Esophagus squamous epithelium (tissue), 5 donors: ENCODE data around the gene C11orf21. TPM values are rescaled to one million over a fixed set of nuclear protein-coding genes. Genes with fewer than 3 reads are reported as not detected.
"Not testable (repeated sequence)": the region's sequence is repeated elsewhere in the genome, so short reads cannot be mapped to it uniquely, and the experiment has no call there.

ENCODE experiments used
- DNase-seq: peaks from one replicate; lab custom pipeline; 2025; lab: John Stamatoyannopoulos, UW
- H3K27ac ChIP-seq, 4 donors: fragments of 200-600 bp; sonication (generic); one replicate each; pipeline ENCODE4 v1.5.1; 2016 to 2019; ENCODE audit warnings: mild to moderate bottlenecking in 1 of 4
- H3K27me3 ChIP-seq, 4 donors: fragments of 200-600 bp; sonication (generic); 1 replicate in 3 of 4; 2 replicates in 1 of 4; pipeline versions ENCODE4 v1.5.1 to v1.6.0; 2017 to 2021; ENCODE audit warnings: antibody characterized with exemption in 1 of 4
- H3K36me3 ChIP-seq, 3 donors: fragments of 200-600 bp; sonication (generic); one replicate each; pipeline ENCODE4 v1.5.1; 2016 to 2019
- H3K4me1 ChIP-seq, 3 donors: fragments of 200-600 bp; sonication (generic); one replicate each; pipeline ENCODE4 v1.5.1; 2017 to 2019
- H3K4me3 ChIP-seq, 4 donors: fragments of 200-600 bp; sonication (generic); 1 replicate in 3 of 4; 2 replicates in 1 of 4; pipeline ENCODE4 v1.5.1; 2016 to 2019; ENCODE audit warnings: mild to moderate bottlenecking in 2 of 4, moderate library complexity in 1 of 4
- H3K9me3 ChIP-seq, 3 donors: fragments of 200-600 bp; sonication (generic); one replicate each; pipeline ENCODE4 v1.5.1; 2016 to 2019
- CTCF ChIP-seq, 6 experiments: fragments of 450-650 bp in 4 of 6; fragments of 200-600 bp in 2 of 6; sonication (generic) in 2 of 6; IDR thresholded peaks; one replicate each; pipeline ENCODE4 v1.5.1; 2016 to 2019; ENCODE audit warnings: antibody characterized with exemption in 6 of 6, mild to moderate bottlenecking in 4 of 6, moderate library complexity in 4 of 6
- POLR2A ChIP-seq, 4 donors: fragments of 450-650 bp; IDR thresholded peaks; one replicate each; pipeline ENCODE4 v1.6.1; 2017; ENCODE audit warnings: antibody characterized with exemption in 4 of 4, mild to moderate bottlenecking in 4 of 4, moderate library complexity in 3 of 4
- WGBS, 2 donors: methylation state at CpG; one replicate each; pipeline ENCODE4 v1.1.5; 2018; 5-methylcytosine and 5-hydroxymethylcytosine counted together
- intact Hi-C: fragments of 100-400 bp; cut with DNase I; formaldehyde crosslinking; loops from one replicate; pipeline ENCODE4 v1.15.0; 2022
- total RNA-seq, 4 donors: library from RNA; depleted of rRNA; stranded (reverse); fragments of >200 nt; gene quantifications; one replicate each; pipeline ENCODE4 v1.1.0, GENCODE V29; 2016
- donor health status: DM: yes; HTN: yes; CAD: no.

Gene C11orf21
- total RNA-seq, 4 donors from 2014 or later, result 0.30 to 0.94 (median 0.76) TPM; not detected in 1

- no peak overlapping the region for H3K27ac ChIP-seq
- DNase-seq, result no peak
- no peaks in the 10 kb centered on the region for H3K4me1 ChIP-seq
- whole genome bisulfite sequencing, 2 donors, result 40% methylated on average over 2 of the region's 4 CpGs; no CpG with 5 or more reads in 1 of the 2 donors
- H3K9me3 ChIP-seq, result peaks cover 0 to 25% (median 12%) of the 10 kb centered on the region in 3 donors
- no peak for TF ChIP-seq CTCF (IDR thresholded peaks at IDR 0.05)
- TF ChIP-seq POLR2A (IDR thresholded peaks at IDR 0.05), result no peak
- H3K4me3 ChIP-seq, result no peak overlapping the region
- H3K27me3 ChIP-seq, result peaks cover 0 to 20% (median 0%) of the 10 kb centered on the region in 4 donors
- intact Hi-C loops, result no loop called here
- H3K36me3 ChIP-seq, result no peaks in the 10 kb centered on the region
Measured at GRCh38 chr11:2346014-2346413, 44.3 kb upstream of the C11orf21 start.

GRCh38 chr11:2345050-2345449, 43.3 kb upstream of the C11orf21 start:
- no peak for DNase-seq
- H3K27me3 ChIP-seq, result peaks cover 0 to 11% (median 0%) of the 10 kb centered on the region in 4 donors
- peaks cover 0 to 17% (median 12%) of the 10 kb centered on the region in 3 donors for H3K9me3 ChIP-seq
- 71 to 95% methylated on average over 2 of the region's 2 CpGs for WGBS, 2 donors
- no peak overlapping the region for H3K27ac ChIP-seq
- no peaks in the 10 kb centered on the region for H3K36me3 ChIP-seq
- intact Hi-C loops, result no loop called here
- H3K4me3 ChIP-seq, result no peak overlapping the region
- H3K4me1 ChIP-seq, result no peaks in the 10 kb centered on the region
- TF ChIP-seq POLR2A (IDR thresholded peaks at IDR 0.05) (no peak), CTCF (IDR thresholded peaks at IDR 0.05) (no peak)

GRCh38 chr11:2343502-2343901, 41.8 kb upstream of the C11orf21 start:
- no peaks in the 10 kb centered on the region for H3K36me3 ChIP-seq
- 79 to 86% methylated on average over 3 to 4 of the region's 4 CpGs for WGBS, 2 donors
- peaks cover 0 to 4% (median 0%) of the 10 kb centered on the region in 4 donors for H3K27me3 ChIP-seq
- no peak for TF ChIP-seq POLR2A (IDR thresholded peaks at IDR 0.05)
- TF ChIP-seq CTCF (IDR thresholded peaks at IDR 0.05), result no peak
- no peak for DNase-seq
- H3K4me1 ChIP-seq, result peaks cover 0 to 9% (median 0%) of the 10 kb centered on the region in 3 donors
- H3K9me3 ChIP-seq, result peaks cover 0 to 1% (median 0%) of the 10 kb centered on the region in 3 donors
- H3K4me3 ChIP-seq, result no peak overlapping the region
- H3K27ac ChIP-seq, result no peak overlapping the region
- intact Hi-C loops, result no loop called here

GRCh38 chr11:2342981-2343380, 41.3 kb upstream of the C11orf21 start:
- Histone ChIP-seq H3K27me3 (peaks cover 0 to 4% (median 0%) of the 10 kb centered on the region in 4 donors), H3K4me1 (peaks cover 0 to 14% (median 0%) of the 10 kb centered on the region in 3 donors), H3K36me3 (no peaks in the 10 kb centered on the region), H3K27ac (no peak overlapping the region), H3K9me3 (no peaks in the 10 kb centered on the region), H3K4me3 (no peak overlapping the region)
- whole genome bisulfite sequencing, 2 donors, result 68 to 78% methylated on average over 5 of the region's 5 CpGs
- intact Hi-C loops, result no loop called here
- TF ChIP-seq POLR2A (IDR thresholded peaks at IDR 0.05), result no peak
- TF ChIP-seq CTCF (IDR thresholded peaks at IDR 0.05), result no peak
- DNase-seq, result no peak

GRCh38 chr11:2342557-2342956, 40.8 kb upstream of the C11orf21 start:
- no peak for TF ChIP-seq POLR2A (IDR thresholded peaks at IDR 0.05)
- TF ChIP-seq CTCF (IDR thresholded peaks at IDR 0.05), result no peak
- no peaks in the 10 kb centered on the region for H3K36me3 ChIP-seq
- no peak overlapping the region for H3K4me3 ChIP-seq
- 92% methylated on average over 2 of the region's 3 CpGs; no CpG with 5 or more reads in 1 of the 2 donors for WGBS, 2 donors
- peaks cover 0 to 4% (median 0%) of the 10 kb centered on the region in 4 donors for H3K27me3 ChIP-seq
- H3K27ac ChIP-seq, result no peak overlapping the region
- H3K4me1 ChIP-seq, result peaks cover 0 to 19% (median 0%) of the 10 kb centered on the region in 3 donors
- DNase-seq, result no peak
- no peaks in the 10 kb centered on the region for H3K9me3 ChIP-seq
- intact Hi-C loops, result no loop called here

- H3K36me3 ChIP-seq, H3K9me3 ChIP-seq, DNase-seq, H3K27me3 ChIP-seq, intact Hi-C loops, H3K4me3 ChIP-seq: not testable (repeated sequence)
- peaks cover 0 to 48% (median 0%) of the 10 kb centered on the region in 3 donors for H3K4me1 ChIP-seq
- WGBS, 2 donors, result 56 to 67% methylated on average over 8 of the region's 8 CpGs
- peak overlapping the region in 3 of 4 donors; percentile 5 to 56 (median 40) for H3K27ac ChIP-seq
Measured at GRCh38 chr11:2338760-2339159, 37.0 kb upstream of the C11orf21 start.

GRCh38 chr11:2335286-2335685, 33.6 kb upstream of the C11orf21 start:
- intact Hi-C loops, H3K4me3 ChIP-seq, H3K27me3 ChIP-seq, H3K36me3 ChIP-seq, DNase-seq: not testable (repeated sequence)
- peak overlapping the region in 1 of 4 donors; percentile 25 for H3K27ac ChIP-seq
- H3K9me3 ChIP-seq, result peaks cover 0 to 15% (median 13%) of the 10 kb centered on the region in 3 donors
- 53 to 83% methylated on average over 9 to 18 of the region's 18 CpGs for WGBS, 2 donors
- peaks cover 0 to 48% (median 0%) of the 10 kb centered on the region in 3 donors for H3K4me1 ChIP-seq
